NT2/D1 (cell line): ENCODE measurements around the gene AMN.

Experiments used
- SUZ12 ChIP-seq: IDR thresholded peaks from 2 replicates; pipeline ENCODE4 v1.6.1; 2011; ENCODE audit not compliant: insufficient read length, insufficient read depth; ENCODE audit errors: extremely low read depth
- YY1 ChIP-seq: IDR thresholded peaks from 2 replicates; pipeline ENCODE4 v1.6.1; 2011; ENCODE audit not compliant: insufficient read length, insufficient read depth
- ZNF274 ChIP-seq: IDR thresholded peaks from 2 replicates; pipeline ENCODE4 v1.6.1; 2011; ENCODE audit warnings: mild to moderate bottlenecking, low read depth, low read length

DNA sequence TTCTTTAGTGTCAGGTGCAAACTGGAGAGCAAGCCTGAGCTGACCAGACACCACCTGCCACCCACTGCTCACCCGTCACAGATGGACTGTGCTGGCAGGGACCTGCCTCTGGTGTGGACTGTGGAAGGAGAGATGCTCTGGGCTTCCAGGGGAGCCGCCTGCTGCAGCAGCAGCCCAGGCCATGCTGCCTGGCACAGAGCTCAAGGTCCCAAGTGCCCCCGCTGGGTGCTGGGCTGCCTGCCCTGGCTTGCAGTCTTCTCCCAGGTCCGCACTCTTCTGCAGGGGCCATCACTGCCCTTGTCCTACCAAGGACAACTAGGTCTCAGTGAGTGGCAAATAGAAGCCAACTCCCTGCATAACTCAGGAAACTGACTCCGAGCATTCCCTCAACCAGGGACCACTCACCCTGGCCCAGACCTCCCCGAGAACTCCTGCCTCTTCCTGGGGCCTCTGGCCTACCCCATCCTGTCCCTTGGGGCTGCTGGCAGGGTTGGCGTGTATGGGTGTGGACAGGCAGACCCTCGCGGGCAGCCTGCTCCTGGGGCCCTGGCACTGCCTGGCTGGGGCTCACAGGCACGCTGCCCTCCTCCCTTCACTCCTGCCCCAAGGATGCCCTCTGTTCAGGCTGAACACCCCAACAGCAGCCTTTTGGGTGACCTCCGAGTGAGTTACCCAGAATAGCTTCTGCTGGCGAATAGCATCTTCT is 9.3 kb downstream of the AMN start:
- TF ChIP-seq ZNF274, result no peak
- no peak for TF ChIP-seq YY1
- no peak for TF ChIP-seq SUZ12
